Activated naive CD4-positive, alpha-beta T cell treated with anti-CD3 and anti-CD28 coated beads, Interleukin-2, amount 10 ng/mL, durations not matched to agents 7 days and 5 days (primary cell): ENCODE results near the gene FYTTD1.

Experiments
- CTCF ChIA-PET: fragments of 350-600 bp; sonication (Branson Sonifier 250); formaldehyde crosslinking; loops from one replicate; lab custom pipeline; 2021; ENCODE audit warnings: antibody characterized with exemption; lab: Charles Lee
- DNase-seq: peaks from one replicate; pipeline ENCODE4 v3.0.0-alpha.2; 2020
- H3K27ac Mint-ChIP-seq: one replicate; pipeline ENCODE4 v1.8.0; 2021; ENCODE audit warnings: mild to moderate bottlenecking, moderate library complexity, mixed read lengths
- H3K27me3 Mint-ChIP-seq: one replicate; pipeline ENCODE4 v1.8.0; 2021; ENCODE audit warnings: mild to moderate bottlenecking, mixed read lengths
- H3K36me3 Mint-ChIP-seq: one replicate; pipeline ENCODE4 v1.8.0; 2021; ENCODE audit warnings: mixed read lengths
- H3K4me1 Mint-ChIP-seq: one replicate; pipeline ENCODE4 v1.8.0; 2021; ENCODE audit warnings: mixed read lengths
- H3K4me3 Mint-ChIP-seq: one replicate; pipeline ENCODE4 v1.8.0; 2021; ENCODE audit warnings: mild to moderate bottlenecking, moderate library complexity, mixed read lengths
- H3K9me3 Mint-ChIP-seq: one replicate; pipeline ENCODE4 v1.8.0; 2021; ENCODE audit warnings: mixed read lengths

FYTTD1 gene

DNA sequence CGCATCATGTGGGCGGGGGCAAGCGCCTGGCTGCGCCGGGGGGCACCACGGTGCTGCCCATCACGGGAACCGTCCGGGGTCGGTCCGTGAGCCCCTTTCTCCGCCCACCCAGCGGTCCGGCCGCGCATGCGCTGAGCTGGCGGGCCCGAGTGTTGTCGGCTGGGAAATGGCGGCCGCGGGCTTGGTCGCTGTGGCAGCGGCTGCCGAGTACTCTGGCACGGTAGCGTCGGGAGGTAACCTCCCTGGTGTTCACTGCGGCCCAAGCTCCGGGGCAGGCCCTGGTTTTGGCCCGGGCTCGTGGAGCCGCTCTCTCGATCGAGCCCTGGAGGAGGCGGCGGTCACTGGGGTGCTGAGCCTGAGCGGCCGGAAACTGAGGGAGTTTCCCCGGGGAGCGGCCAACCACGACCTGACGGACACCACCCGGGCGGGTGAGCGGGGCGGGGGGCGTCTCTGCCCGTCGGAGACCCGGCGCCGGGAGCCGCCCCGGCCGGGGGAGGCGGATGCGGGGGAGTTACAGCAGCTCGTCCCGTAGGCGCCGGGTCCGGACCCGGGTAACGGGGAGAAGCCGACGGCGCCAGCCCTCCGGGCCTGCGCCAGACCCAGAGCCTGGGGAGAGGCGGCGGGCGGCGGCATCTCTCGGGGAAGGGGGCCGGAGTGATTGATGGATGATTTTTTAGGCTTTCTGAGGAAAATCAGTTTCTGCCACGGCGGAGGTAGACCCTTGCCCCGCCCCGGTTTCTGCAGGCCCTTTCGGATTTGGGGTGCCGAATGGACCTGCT, 41.6 kb downstream of the FYTTD1 start, which contains the start of gene LRCH3:
TSS of gene LRCH3 (plus strand) at position 142 of the 779 bp plus-strand sequence. CDS start at position 167, 25 bp downstream.
- peaks cover 6% of the 10 kb centered on the region for H3K36me3 Mint-ChIP-seq
- H3K27ac Mint-ChIP-seq: peak within 1 kb of the TSS; percentile 96
- DNase-seq: peak; percentile 87
- peak within 1 kb of the TSS; percentile 96 for H3K4me3 Mint-ChIP-seq
- CTCF ChIA-PET: interaction anchor here (1.0 to 1.1 kb wide), 2 partner anchors 12 to 192 kb away, joined by 3 to 6 read pairs; no protein-coding TSS in a partner anchor
- peaks cover 41% of the 10 kb centered on the region for H3K4me1 Mint-ChIP-seq
- no peaks in the 10 kb centered on the region for H3K27me3 Mint-ChIP-seq
- no peaks in the 10 kb centered on the region for H3K9me3 Mint-ChIP-seq

DNA sequence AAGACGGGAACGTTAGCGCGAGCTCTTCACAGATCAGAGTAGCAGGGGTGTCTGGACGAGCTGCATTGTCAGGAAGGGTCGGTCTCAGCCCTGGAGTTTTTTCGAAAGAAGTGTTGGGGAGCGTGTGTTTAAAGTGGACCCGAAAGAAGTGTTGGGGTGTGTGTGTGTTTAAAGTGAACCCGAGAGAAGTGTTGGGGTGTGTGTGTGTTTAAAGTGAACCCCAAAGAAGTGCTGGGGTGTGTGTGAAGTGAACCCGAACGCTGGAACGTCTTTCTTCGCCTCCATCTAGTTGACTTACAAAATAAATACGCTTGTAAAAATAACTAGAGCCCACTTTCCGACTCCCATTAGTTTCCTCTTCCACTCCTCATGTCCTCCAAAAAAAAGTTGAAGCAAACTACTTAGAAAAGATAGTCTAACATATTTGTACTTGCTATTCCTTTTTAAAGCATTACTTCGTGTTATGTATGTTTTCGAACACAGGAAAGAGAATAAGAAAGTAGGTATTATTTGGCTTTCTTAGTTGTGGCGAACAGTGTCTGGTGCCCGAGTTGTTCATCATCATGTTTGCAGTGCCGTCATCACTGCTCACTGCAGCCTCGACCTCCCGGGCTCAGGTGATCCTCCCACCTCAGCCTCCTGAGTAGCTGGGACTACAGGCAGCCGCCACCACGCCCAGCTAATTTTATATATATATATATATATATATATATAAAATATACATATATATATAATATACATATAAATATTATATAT, 42.4 kb downstream of the FYTTD1 start:
- CTCF ChIA-PET: interaction anchor here (1.0 to 1.7 kb wide), 3 partner anchors 10 to 193 kb away, joined by 3 to 9 read pairs (median 6); no protein-coding TSS in a partner anchor
- H3K4me3 Mint-ChIP-seq: peak overlapping the region; percentile 96

GRCh38 chr3:197793247-197793646, 43.6 kb downstream of the FYTTD1 start:
- H3K36me3 Mint-ChIP-seq: peaks cover 8% of the 10 kb centered on the region
- CTCF ChIA-PET: interaction anchor here (1.7 kb wide), 1 partner anchor 9 kb away, joined by 9 read pairs; no protein-coding TSS in a partner anchor
- peak overlapping the region; percentile 60 for H3K4me3 Mint-ChIP-seq
- H3K27me3 Mint-ChIP-seq: no peaks in the 10 kb centered on the region
- peaks cover 53% of the 10 kb centered on the region for H3K4me1 Mint-ChIP-seq
- no peak for DNase-seq
- H3K9me3 Mint-ChIP-seq: no peaks in the 10 kb centered on the region
- H3K27ac Mint-ChIP-seq: peak overlapping the region; percentile 73

More for the DNA sequence above, 42.4 kb downstream of the FYTTD1 start:
- Mint-ChIP-seq H3K4me1 (peaks cover 46% of the 10 kb centered on the region), H3K27me3 (no peaks in the 10 kb centered on the region), H3K9me3 (no peaks in the 10 kb centered on the region), H3K27ac (peak overlapping the region; percentile 96), H3K36me3 (peaks cover 8% of the 10 kb centered on the region)
- peak; percentile 64 for DNase-seq

- peaks cover 57% of the 10 kb centered on the region for H3K4me1 Mint-ChIP-seq
- no peak for DNase-seq
- H3K27ac Mint-ChIP-seq: no peak overlapping the region
- no peak overlapping the region for H3K4me3 Mint-ChIP-seq
- H3K27me3 Mint-ChIP-seq: no peaks in the 10 kb centered on the region
- no peaks in the 10 kb centered on the region for H3K9me3 Mint-ChIP-seq
- H3K36me3 Mint-ChIP-seq: peaks cover 8% of the 10 kb centered on the region
- CTCF ChIA-PET: interaction anchor here (0.9 to 1.7 kb wide), 2 partner anchors 8 to 278 kb away, joined by 4 to 9 read pairs; no protein-coding TSS in a partner anchor
Measured at GRCh38 chr3:197794115-197794514, 44.4 kb downstream of the FYTTD1 start.

- DNase-seq: no peak
- Mint-ChIP-seq H3K27me3 (no peaks in the 10 kb centered on the region), H3K27ac (no peak overlapping the region), H3K4me3 (no peak overlapping the region), H3K36me3 (peaks cover 9% of the 10 kb centered on the region), H3K4me1 (peaks cover 56% of the 10 kb centered on the region), H3K9me3 (no peaks in the 10 kb centered on the region)
- CTCF ChIA-PET: interaction anchor here (1.3 kb wide), 1 partner anchor 15 kb away, joined by 3 read pairs; no protein-coding TSS in a partner anchor
Measured at GRCh38 chr3:197795200-197795599, 45.5 kb downstream of the FYTTD1 start.

DNA sequence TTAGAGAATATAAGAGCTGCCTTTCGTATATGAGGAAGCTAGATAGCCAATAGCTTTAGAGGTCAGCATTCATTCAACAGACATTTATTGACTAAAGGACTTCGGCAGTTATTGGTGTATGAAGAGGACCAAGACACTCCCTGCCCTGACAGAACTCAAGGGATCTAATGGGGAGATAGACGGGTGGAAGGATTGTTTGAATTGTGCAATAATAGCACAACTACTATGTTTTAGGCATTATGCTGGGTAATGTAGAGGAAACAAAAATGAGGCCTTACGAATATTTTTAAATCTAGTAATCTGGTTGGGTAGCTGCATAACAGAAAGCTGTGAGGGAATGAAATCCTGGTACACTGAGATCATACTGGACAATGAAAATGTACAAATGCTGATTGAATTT, 46.4 kb downstream of the FYTTD1 start:
- Mint-ChIP-seq H3K27ac (no peak overlapping the region), H3K27me3 (no peaks in the 10 kb centered on the region), H3K4me1 (peaks cover 59% of the 10 kb centered on the region), H3K4me3 (no peak overlapping the region), H3K36me3 (peaks cover 11% of the 10 kb centered on the region), H3K9me3 (no peaks in the 10 kb centered on the region)
- CTCF ChIA-PET: interaction anchor here (1.3 kb wide), 1 partner anchor 15 kb away, joined by 3 read pairs; no protein-coding TSS in a partner anchor
- DNase-seq: no peak

DNA sequence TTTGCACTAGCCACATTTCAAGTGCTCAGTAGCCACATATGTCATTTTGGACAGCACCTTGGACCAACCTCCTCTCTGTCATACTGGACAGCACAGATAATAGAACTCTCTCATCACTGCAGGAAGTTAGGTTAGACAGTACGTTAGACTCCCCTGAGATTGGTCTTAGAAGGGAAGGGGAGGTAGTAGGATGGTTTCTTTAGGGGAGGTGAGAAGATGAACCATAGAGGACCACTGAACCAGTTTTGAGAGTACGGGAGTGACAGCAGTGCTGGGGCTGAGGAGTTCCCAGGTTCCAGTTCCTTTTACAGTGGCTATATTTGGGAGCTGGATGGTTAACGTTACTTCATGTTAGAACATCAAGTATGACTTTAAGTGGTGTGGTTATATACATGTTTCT, 49.2 kb downstream of the FYTTD1 start:
- Mint-ChIP-seq H3K27ac (no peak overlapping the region), H3K4me1 (peaks cover 64% of the 10 kb centered on the region), H3K9me3 (no peaks in the 10 kb centered on the region), H3K4me3 (no peak overlapping the region), H3K36me3 (peaks cover 11% of the 10 kb centered on the region), H3K27me3 (no peaks in the 10 kb centered on the region)
- no peak for DNase-seq
- CTCF ChIA-PET: no interaction called here

DNA sequence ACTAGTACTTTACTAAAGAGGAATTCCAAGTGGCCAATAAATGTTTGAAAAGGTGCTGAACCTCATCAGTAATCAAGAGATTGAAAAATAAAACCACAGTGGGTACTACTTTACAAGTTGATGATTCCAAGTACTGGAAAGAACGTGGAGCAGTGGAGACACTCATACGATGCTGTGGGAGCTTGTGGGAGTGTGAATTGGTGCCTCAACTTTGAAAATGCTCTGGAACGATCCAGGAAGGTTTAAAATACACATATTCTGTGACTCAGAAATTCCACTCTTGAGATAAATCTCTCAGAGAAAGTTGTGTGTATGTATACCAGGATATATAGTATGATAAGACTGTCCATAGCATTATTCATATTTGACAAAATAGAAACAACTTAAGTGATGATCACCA, 50.7 kb downstream of the FYTTD1 start:
- Mint-ChIP-seq H3K27me3 (no peaks in the 10 kb centered on the region), H3K4me3 (no peak overlapping the region), H3K36me3 (peaks cover 11% of the 10 kb centered on the region), H3K9me3 (no peaks in the 10 kb centered on the region), H3K27ac (no peak overlapping the region), H3K4me1 (peaks cover 55% of the 10 kb centered on the region)
- CTCF ChIA-PET: no interaction called here
- DNase-seq: no peak

DNA sequence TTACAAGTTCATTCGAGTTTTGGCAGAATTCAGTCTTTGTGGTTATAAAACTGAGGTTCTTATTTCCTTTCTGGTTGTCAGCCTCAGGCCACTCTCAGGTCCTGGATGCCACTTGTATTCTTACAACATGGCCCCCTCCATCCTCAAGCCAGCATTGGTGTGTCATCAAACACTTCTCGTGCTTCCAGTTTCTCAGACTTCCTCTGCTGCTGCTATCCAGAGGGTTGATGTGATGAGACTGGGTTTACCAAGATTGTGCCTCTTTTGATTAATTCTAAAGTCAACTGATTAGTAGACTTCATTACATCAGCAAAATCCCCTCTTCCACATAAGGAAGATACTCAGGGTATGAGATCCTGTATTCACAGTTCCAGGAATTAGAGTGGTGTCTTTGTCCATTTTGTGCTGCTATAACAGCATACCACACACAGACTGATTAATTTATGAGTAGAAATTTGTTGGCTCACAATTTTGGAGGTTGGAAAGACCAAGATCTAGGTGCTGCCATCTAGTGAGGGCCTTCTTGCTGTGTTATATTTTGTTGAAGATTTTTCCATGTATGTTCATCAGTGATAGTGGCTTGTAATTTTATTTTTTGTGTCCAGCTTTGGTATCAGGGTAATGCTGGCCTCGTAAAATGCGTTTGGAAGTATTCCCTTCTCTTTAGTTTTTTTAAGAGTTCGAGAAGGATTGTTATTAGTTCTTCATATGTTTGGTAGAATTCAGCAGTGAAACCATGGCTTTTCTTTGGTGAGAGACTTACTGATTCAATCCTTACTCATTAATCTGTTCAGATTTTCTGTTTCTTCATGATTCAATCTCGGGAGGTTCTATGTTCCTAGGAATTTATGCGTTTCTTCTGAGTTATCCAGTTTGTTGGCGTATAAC, 52.5 kb downstream of the FYTTD1 start:
- Mint-ChIP-seq H3K27me3 (no peaks in the 10 kb centered on the region), H3K4me3 (no peak overlapping the region), H3K4me1 (peaks cover 42% of the 10 kb centered on the region), H3K36me3 (peaks cover 9% of the 10 kb centered on the region), H3K27ac (peak overlapping the region; percentile 78), H3K9me3 (no peaks in the 10 kb centered on the region)
- DNase-seq: peak; percentile 44
- CTCF ChIA-PET: interaction anchor here (0.6 to 2.5 kb wide), 8 partner anchors 9 to 742 kb away, joined by 3 to 9 read pairs (median 4); partner anchors contain the start of gene LRCH3

GRCh38 chr3:197802779-197803459, 53.2 kb downstream of the FYTTD1 start:
- no peak for DNase-seq
- Mint-ChIP-seq H3K4me3 (no peak overlapping the region), H3K4me1 (peaks cover 38% of the 10 kb centered on the region), H3K27ac (no peak overlapping the region), H3K9me3 (no peaks in the 10 kb centered on the region), H3K36me3 (peaks cover 13% of the 10 kb centered on the region), H3K27me3 (no peaks in the 10 kb centered on the region)
- CTCF ChIA-PET: interaction anchor here (0.6 to 2.5 kb wide), 7 partner anchors 10 to 743 kb away, joined by 3 to 9 read pairs (median 4); partner anchors contain the start of gene LRCH3

DNA sequence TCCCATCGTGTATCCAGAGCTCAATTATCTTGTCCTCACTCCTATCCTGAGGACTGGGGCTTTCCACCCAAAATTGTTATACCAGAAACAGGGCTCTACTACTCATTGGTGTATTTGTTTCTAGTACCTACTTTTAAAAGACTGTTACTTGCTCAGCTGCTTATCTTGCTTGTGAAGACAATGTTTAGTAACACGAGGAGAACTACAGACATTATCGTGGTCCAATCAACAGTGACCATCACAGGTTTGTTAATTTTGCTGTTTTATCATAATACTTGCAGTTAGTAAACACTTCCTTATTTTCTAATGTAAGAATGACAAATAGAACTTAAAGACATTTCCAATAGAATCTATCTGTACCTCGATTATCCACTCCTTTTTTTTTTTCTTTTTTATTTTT, 54.8 kb downstream of the FYTTD1 start:
- Mint-ChIP-seq H3K4me3 (no peak overlapping the region), H3K27me3 (no peaks in the 10 kb centered on the region), H3K27ac (no peak overlapping the region), H3K4me1 (peaks cover 38% of the 10 kb centered on the region), H3K36me3 (peaks cover 13% of the 10 kb centered on the region), H3K9me3 (no peaks in the 10 kb centered on the region)
- CTCF ChIA-PET: interaction anchor here (0.6 to 0.7 kb wide), 2 partner anchors 13 to 37 kb away, joined by 3 read pairs; no protein-coding TSS in a partner anchor
- no peak for DNase-seq

DNA sequence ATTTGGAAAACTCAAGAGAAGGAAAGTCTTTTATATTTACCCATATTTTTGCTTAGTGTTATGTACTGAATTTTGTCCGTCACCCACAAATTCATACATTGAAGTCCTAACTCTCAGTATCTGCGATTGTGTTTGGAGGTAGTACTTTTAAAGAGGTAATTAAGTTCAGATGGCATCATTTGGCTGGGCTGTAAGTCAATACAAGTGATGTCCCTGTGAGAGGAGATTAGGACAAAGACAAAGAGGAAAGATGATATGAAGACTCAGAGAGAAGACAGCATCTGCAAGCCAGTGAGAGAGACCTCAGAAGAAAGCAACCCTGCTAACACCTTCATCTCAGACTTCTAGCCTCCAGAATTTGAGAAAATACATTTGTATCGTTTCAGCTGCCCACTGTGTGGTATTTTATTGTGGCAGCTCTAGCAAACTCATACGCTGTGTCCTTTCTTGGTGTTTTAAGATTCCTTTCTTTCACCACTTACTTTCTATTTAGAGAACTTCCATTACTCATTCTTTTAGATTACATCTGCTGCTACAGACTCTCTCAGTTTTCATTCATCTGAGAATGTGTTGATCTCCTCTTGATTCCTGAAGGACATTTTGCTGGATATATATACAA, 58.4 kb downstream of the FYTTD1 start:
- Mint-ChIP-seq H3K36me3 (peaks cover 9% of the 10 kb centered on the region), H3K4me1 (peaks cover 12% of the 10 kb centered on the region), H3K4me3 (no peak overlapping the region), H3K27ac (no peak overlapping the region), H3K9me3 (no peaks in the 10 kb centered on the region), H3K27me3 (no peaks in the 10 kb centered on the region)
- CTCF ChIA-PET: no interaction called here
- DNase-seq: no peak
